Activated CD4-positive, alpha-beta T cell treated with anti-CD3 and anti-CD28 coated beads, Interleukin-2, Interleukin-6, amounts not matched to agents 100 ng/mL and 50 ng/mL, durations not matched to agents 16 hours and 8 hours (primary cell): ENCODE results near the gene DNM2.
A peak's percentile ranks its signal among the peaks of the same experiment; 100 is the strongest.
"Not testable (repeated sequence)": the region's sequence is repeated elsewhere in the genome, so short reads cannot be mapped to it uniquely, and the experiment has no call there.

Experiments used
- DNase-seq: peaks from one replicate; pipeline ENCODE4 v3.0.0-alpha.2; 2020

Gene DNM2

GRCh38 chr19:10819124-10820060 is 101.5 kb downstream of the DNM2 start:
- DNase-seq = no peak

GRCh38 chr19:10820173-10820572 is 102.3 kb downstream of the DNM2 start:
- no peak for DNase-seq

GRCh38 chr19:10823690-10824089 is 105.8 kb downstream of the DNM2 start:
- no peak for DNase-seq

- no peak for DNase-seq
Measured at GRCh38 chr19:10826231-10826630, 108.4 kb downstream of the DNM2 start.

- no peak for DNase-seq
Measured at GRCh38 chr19:10826846-10827245, 109.0 kb downstream of the DNM2 start.

GRCh38 chr19:10828981-10829821 is 111.3 kb downstream of the DNM2 start:
- no peak for DNase-seq

GRCh38 chr19:10829967-10830366 is 112.1 kb downstream of the DNM2 start:
- DNase-seq = no peak

GRCh38 chr19:10830370-10830769 is 112.5 kb downstream of the DNM2 start:
- DNase-seq = no peak

- no peak for DNase-seq
Measured at GRCh38 chr19:10830931-10831779, 113.3 kb downstream of the DNM2 start.

GRCh38 chr19:10831987-10832938 is 114.4 kb downstream of the DNM2 start:
- no peak for DNase-seq

GRCh38 chr19:10832939-10833296 is 115.0 kb downstream of the DNM2 start:
- no peak for DNase-seq

GRCh38 chr19:10835089-10835753 is 117.3 kb downstream of the DNM2 start:
- DNase-seq = no peak

GRCh38 chr19:10835754-10836478 is 118.0 kb downstream of the DNM2 start, which contains the start of gene TMED1:
TSS of gene TMED1 (minus strand) at chr19:10836212. CDS start at chr19:10836191, 21 bp downstream.
- DNase-seq = peak; percentile 98

GRCh38 chr19:10836479-10837330 is 118.8 kb downstream of the DNM2 start:
- DNase-seq = peak; percentile 90

- DNase-seq = not testable (repeated sequence)
Measured at GRCh38 chr19:10837649-10838048, 119.8 kb downstream of the DNM2 start.

GRCh38 chr19:10838377-10838776 is 120.5 kb downstream of the DNM2 start:
- DNase-seq = no peak

- no peak for DNase-seq
Measured at GRCh38 chr19:10839114-10840050, 121.5 kb downstream of the DNM2 start.

- DNase-seq = no peak
Measured at GRCh38 chr19:10842788-10843187, 124.9 kb downstream of the DNM2 start.
